GM23248 (cell line): ENCODE measurements around the gene C11orf16.

Experiments used
- EZH2 ChIP-seq: fragments of 200-600 bp; sonication (generic); IDR thresholded peaks from 2 replicates; pipeline ENCODE4 v1.6.1; 2018; ENCODE audit warnings: antibody characterized with exemption, mild to moderate bottlenecking; ENCODE audit not compliant: insufficient read depth, poor library complexity, severe bottlenecking
- EZH2phosphoT487 ChIP-seq: fragments of 200-600 bp; sonication (generic); IDR thresholded peaks from 2 replicates; pipeline ENCODE4 v1.6.1; 2018; ENCODE audit warnings: antibody characterized with exemption, moderate library complexity, mild to moderate bottlenecking, low read depth; ENCODE audit not compliant: insufficient read depth

GRCh38 chr11:8870411-8871170 lies 62.2 kb downstream of the C11orf16 start:
- no peak for TF ChIP-seq EZH2
- no peak for TF ChIP-seq EZH2phosphoT487
